Prostate gland (tissue), 2 donors: ENCODE results near the gene SH3RF2. TPM values are rescaled to one million over a fixed set of nuclear protein-coding genes. Genes with fewer than 3 reads are reported as not detected.

Experiments
- DNase-seq: peaks from one replicate; pipeline ENCODE4 v3.0.0-alpha.2; 2019; ENCODE audit warnings: low spot score
- H3K27ac ChIP-seq, 2 donors: fragments of 200-600 bp; sonication (generic); 2 replicates each; pipeline ENCODE4 v1.5.1; 2017 to 2019
- H3K27me3 ChIP-seq: fragments of 200-600 bp; sonication (generic); replicated peaks from 2 replicates; pipeline ENCODE4 v1.5.1; 2019; ENCODE audit not compliant: insufficient read depth
- H3K36me3 ChIP-seq, 2 donors: fragments of 200-600 bp; sonication (generic); 1 replicate in 1 of 2; 2 replicates in 1 of 2; pipeline versions ENCODE4 v1.5.1 to v1.8.1; 2017 to 2019
- H3K4me1 ChIP-seq: fragments of 200-600 bp; sonication (generic); replicated peaks from 2 replicates; pipeline ENCODE4 v1.5.1; 2019
- H3K4me3 ChIP-seq, 2 donors: fragments of 200-600 bp; sonication (generic); 2 replicates each; pipeline ENCODE4 v1.5.1; 2017 to 2019
- H3K9me3 ChIP-seq: fragments of 200-600 bp; sonication (generic); 2 replicates; pipeline ENCODE4 v1.5.1; 2017
- CTCF ChIP-seq, 4 experiments: fragments of 200-600 bp in 2 of 4; fragments of 450-650 bp in 2 of 4; sonication (generic) in 2 of 4; IDR thresholded peaks; 1 replicate in 3 of 4; 2 replicates in 1 of 4; pipeline ENCODE4 v1.5.1; 2016 to 2019; ENCODE audit warnings: antibody characterized with exemption in 4 of 4, mild to moderate bottlenecking in 2 of 4, moderate library complexity in 2 of 4
- POLR2A ChIP-seq: fragments of 450-650 bp; IDR thresholded peaks from one replicate; pipeline ENCODE4 v1.6.1; 2016; ENCODE audit warnings: antibody characterized with exemption, mild to moderate bottlenecking
- POLR2AphosphoS5 ChIP-seq: sonication (generic); formaldehyde crosslinking; IDR thresholded peaks from one replicate; pipeline ENCODE4 v1.6.1; 2017; ENCODE audit warnings: antibody characterized with exemption
- WGBS: methylation state at CpG from one replicate; pipeline ENCODE4 v1.1.5; 2018; 5-methylcytosine and 5-hydroxymethylcytosine counted together
- intact Hi-C: fragments of 100-400 bp; cut with DNase I; formaldehyde crosslinking; loops from one replicate; pipeline ENCODE4 v1.14.2; 2022
- total RNA-seq, 2 donors: library from RNA; depleted of rRNA; stranded (reverse); fragments of >200 nt; gene quantifications; one replicate each; pipeline ENCODE4 v1.1.0, GENCODE V29; 2016

The SH3RF2 gene
- total RNA-seq, 2 donors from 2014 or later: 18.2 to 43.9 TPM

GRCh38 chr5:145999208-145999607 lies 62.8 kb downstream of the SH3RF2 start:
- no peak overlapping the region for H3K4me3 ChIP-seq
- no peak for DNase-seq
- no peaks in the 10 kb centered on the region for H3K27me3 ChIP-seq
- intact Hi-C loops: no loop called here
- WGBS: 92% methylated on average over 1 of the region's 1 CpG
- H3K36me3 ChIP-seq: no peaks in the 10 kb centered on the region
- no peak overlapping the region for H3K27ac ChIP-seq
- no peak for TF ChIP-seq CTCF (IDR thresholded peaks at IDR 0.05)
- TF ChIP-seq POLR2A: no peak
- no peak for TF ChIP-seq POLR2AphosphoS5
- no peaks in the 10 kb centered on the region for H3K9me3 ChIP-seq
- no peaks in the 10 kb centered on the region for H3K4me1 ChIP-seq

GRCh38 chr5:146000072-146000471 lies 63.7 kb downstream of the SH3RF2 start:
- H3K9me3 ChIP-seq: no peaks in the 10 kb centered on the region
- WGBS: 93% methylated on average over 9 of the region's 9 CpGs
- DNase-seq: no peak
- intact Hi-C loops: no loop called here
- TF ChIP-seq POLR2A (no peak), CTCF (IDR thresholded peaks at IDR 0.05) (no peak), POLR2AphosphoS5 (no peak)
- H3K27ac ChIP-seq: no peak overlapping the region
- no peaks in the 10 kb centered on the region for H3K27me3 ChIP-seq
- no peak overlapping the region for H3K4me3 ChIP-seq
- no peaks in the 10 kb centered on the region for H3K4me1 ChIP-seq
- no peaks in the 10 kb centered on the region for H3K36me3 ChIP-seq

GRCh38 chr5:146001544-146002190 lies 65.3 kb downstream of the SH3RF2 start:
- H3K4me3 ChIP-seq: no peak overlapping the region
- TF ChIP-seq POLR2A: no peak
- TF ChIP-seq POLR2AphosphoS5: no peak
- TF ChIP-seq CTCF (IDR thresholded peaks at IDR 0.05): no peak
- H3K9me3 ChIP-seq: no peaks in the 10 kb centered on the region
- H3K27me3 ChIP-seq: no peaks in the 10 kb centered on the region
- DNase-seq: no peak
- 80% methylated on average over 5 of the region's 5 CpGs for WGBS
- H3K4me1 ChIP-seq: no peaks in the 10 kb centered on the region
- H3K36me3 ChIP-seq: no peaks in the 10 kb centered on the region
- intact Hi-C loops: no loop called here
- no peak overlapping the region for H3K27ac ChIP-seq

GRCh38 chr5:146002491-146002890 lies 66.1 kb downstream of the SH3RF2 start:
- intact Hi-C loops: no loop called here
- TF ChIP-seq POLR2A: no peak
- 94% methylated on average over 7 of the region's 7 CpGs for WGBS

GRCh38 chr5:146003852-146004251 lies 67.5 kb downstream of the SH3RF2 start:
- no peaks in the 10 kb centered on the region for H3K9me3 ChIP-seq
- WGBS: 71% methylated on average over 4 of the region's 4 CpGs
- H3K4me3 ChIP-seq: no peak overlapping the region
- no peaks in the 10 kb centered on the region for H3K36me3 ChIP-seq
- no peak overlapping the region for H3K27ac ChIP-seq
- no peak for DNase-seq
- H3K27me3 ChIP-seq: no peaks in the 10 kb centered on the region
- H3K4me1 ChIP-seq: no peaks in the 10 kb centered on the region
- intact Hi-C loops: no loop called here
- TF ChIP-seq CTCF (IDR thresholded peaks at IDR 0.05): no peak
- no peak for TF ChIP-seq POLR2A
- no peak for TF ChIP-seq POLR2AphosphoS5

More at GRCh38 chr5:146002491-146002890, 66.1 kb downstream of the SH3RF2 start:
- no peaks in the 10 kb centered on the region for H3K27me3 ChIP-seq
- H3K27ac ChIP-seq: no peak overlapping the region
- H3K4me1 ChIP-seq: no peaks in the 10 kb centered on the region
- DNase-seq: no peak
- no peaks in the 10 kb centered on the region for H3K9me3 ChIP-seq
- no peaks in the 10 kb centered on the region for H3K36me3 ChIP-seq
- no peak overlapping the region for H3K4me3 ChIP-seq
